Neural cell (in vitro differentiated cells): Measurements from ENCODE around the gene PCDHGA12.

Experiments
- CTCF ChIP-seq: fragments of 450-650 bp; IDR thresholded peaks from 2 replicates; pipeline ENCODE4 v1.5.1; 2014; ENCODE audit warnings: antibody characterized with exemption, mild to moderate bottlenecking, moderate library complexity; ENCODE audit not compliant: poor library complexity, severe bottlenecking
- MXI1 ChIP-seq: fragments of 450-650 bp; conservative IDR thresholded peaks from 2 replicates; pipeline ENCODE4 v1.6.1; 2014; ENCODE audit warnings: antibody characterized with exemption, mild to moderate bottlenecking; ENCODE audit not compliant: poor library complexity, severe bottlenecking
- POLR2AphosphoS5 ChIP-seq: IDR thresholded peaks from 2 replicates; pipeline ENCODE4 v1.6.1; 2012
- RAD21 ChIP-seq: fragments of 450-650 bp; conservative IDR thresholded peaks from 2 replicates; pipeline ENCODE4 v1.6.1; 2014; ENCODE audit warnings: antibody characterized with exemption, mild to moderate bottlenecking, moderate library complexity
- REST ChIP-seq: IDR thresholded peaks from 2 replicates; pipeline ENCODE4 v1.6.1; 2012; ENCODE audit warnings: borderline replicate concordance

- TF ChIP-seq POLR2AphosphoS5 (no peak), CTCF (no peak), RAD21 (no peak), MXI1 (no peak), REST (no peak)
These were observed 37.7 kb upstream of the PCDHGA12 start, which contains the start of gene PCDHGA8 for GRCh38 chr5:141392429-141393198.
